Smooth muscle cell of the brain vasculature (primary cell): ENCODE results near the gene FCN1.

Experiments used
- DNase-seq: peaks from one replicate; pipeline ENCODE4 v3.0.0-alpha.2; 2012; ENCODE audit warnings: low read depth, low spot score

FCN1 gene

DNA sequence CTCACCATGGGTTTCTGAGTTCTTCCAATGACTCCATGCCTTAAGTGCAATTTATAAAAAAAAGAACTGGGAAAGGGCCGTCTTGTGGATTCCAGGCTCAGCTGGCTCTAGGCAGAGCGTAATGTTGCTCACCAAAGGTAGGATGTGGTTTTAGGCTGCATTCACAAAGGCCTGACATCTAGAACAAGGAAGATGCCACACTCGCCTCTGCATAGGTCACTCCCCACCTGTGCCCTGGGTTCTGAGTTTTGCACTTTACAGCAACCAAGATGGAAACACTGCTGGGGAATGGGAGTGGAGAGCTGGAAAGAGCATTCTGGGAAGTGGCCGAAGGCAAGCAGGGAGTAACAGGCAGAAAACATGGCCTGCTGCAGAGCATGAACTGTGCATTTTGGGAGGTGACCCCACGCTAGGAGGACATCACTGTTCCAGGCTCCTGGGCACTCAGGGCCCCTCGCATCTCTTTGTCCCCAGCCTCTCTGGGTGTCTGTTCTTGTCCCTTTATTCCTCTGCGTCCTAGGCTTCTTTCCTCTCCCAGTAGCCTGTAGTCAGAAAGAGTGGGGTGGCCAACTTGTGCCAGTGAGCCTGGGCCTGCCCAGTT, 24.8 kb downstream of the FCN1 start:
- DNase-seq = no peak

DNA sequence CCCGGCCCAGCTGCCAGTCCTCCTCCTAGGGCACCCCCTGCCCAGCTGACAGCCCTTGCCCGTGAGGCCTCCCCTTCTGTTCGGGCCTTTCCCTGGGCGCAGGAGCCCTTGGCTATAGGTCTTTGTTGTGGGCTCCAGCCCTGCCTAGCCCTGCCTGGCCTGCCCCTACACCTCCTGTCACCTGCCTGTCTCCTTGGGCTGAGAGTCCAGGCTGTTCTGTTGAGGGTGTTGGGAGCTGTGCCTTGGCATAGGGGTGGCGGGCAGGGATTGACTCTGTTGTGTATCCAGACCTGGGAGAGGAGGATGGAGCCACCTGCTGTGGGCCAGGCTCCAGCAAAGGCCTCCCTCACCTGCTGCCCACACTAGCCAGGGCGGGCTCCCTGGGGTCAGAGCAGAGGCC, 25.5 kb downstream of the FCN1 start:
- DNase-seq = no peak

DNA sequence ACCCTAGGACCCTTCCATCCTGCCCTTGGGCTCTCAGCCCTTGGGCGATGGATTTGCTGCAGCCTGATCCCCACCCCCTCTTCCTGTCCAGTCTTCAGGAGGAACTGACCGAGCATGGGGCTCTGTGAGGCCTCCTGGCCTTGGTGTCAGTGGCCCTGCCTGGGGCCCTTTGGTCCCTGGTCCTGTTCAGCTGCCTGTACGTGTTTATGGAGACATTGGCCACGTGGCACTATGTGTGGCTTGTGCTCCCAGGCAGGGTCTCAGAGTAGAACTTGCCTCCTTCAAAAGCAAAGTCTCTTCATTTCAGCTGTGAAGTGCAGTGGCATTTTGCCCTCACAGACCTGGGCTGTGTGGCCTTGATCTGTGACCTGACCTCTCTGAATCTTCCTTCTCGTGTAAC, 26.0 kb downstream of the FCN1 start:
- DNase-seq = no peak

DNA sequence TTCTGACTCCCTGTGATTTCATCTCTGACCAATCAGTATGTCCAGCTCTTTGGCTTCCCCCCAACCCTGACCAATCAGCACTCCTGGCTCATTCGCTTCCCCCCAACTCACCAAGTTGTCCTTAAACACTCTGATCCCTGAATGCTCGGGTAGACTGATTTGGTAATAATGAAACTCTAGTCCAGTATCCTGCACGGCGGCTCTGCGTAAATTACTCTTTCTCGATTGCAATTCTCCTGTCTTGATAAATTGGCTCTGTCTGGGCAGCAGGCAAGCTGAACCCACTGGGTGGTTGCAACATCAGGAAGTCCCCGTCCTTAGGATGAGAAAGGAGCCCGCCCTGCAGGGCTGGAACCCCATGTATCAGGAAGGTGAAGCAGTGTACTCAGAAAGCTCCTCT, 26.7 kb downstream of the FCN1 start:
- no peak for DNase-seq

DNA sequence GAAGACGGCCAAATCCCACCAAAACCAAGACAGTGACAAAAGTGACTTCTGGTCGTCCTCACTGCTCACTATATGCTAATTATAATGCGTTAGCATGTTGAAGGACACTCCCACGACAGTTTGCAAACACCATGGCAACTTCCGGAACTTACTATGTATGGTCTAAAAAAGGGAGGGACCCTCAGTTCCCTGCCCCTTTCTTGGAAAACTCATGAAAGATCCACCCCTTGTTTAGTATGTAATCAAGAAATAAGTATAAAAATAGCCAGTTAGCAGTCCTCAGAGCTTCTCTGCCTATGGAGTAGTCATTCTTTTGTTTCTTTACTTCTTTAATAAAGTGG, 27.6 kb downstream of the FCN1 start:
- DNase-seq = no peak

DNA sequence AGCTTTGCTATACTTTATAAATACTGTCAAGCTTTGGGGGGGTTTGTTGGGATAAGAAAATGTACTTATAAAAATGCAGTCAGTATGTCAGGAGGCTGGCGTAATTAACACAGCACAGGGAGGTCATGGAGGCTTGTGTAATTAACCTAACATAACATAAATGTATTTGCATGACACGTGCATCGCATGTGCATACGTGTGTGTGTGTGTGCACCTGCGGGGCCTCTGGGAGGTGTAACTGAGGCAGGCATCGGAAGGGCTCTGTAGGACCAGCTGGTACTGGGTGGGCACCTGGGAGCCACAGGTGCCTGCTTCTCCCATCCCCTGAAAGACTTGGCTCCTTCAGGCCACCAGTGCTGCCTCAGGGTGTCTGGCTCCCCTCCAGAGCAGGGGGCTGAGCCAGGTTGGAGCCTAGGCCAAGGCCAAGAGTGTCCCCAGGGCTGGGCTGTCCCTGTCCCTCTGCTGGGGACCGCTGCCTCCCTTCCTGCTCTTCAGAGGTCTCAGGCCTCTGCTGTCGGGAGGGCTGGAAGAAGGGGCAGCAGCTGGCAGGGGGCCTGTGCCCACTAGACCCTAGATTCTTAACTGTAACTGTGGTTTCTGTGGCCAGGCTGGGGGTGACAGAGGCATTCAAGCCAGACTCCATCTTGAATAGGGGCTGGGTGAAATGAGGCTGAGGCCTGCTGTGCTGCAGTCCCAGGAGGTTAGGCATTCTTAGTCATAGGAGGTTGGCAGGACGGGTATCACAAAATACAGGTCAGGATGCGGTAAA, 28.1 kb downstream of the FCN1 start:
- no peak for DNase-seq

DNA sequence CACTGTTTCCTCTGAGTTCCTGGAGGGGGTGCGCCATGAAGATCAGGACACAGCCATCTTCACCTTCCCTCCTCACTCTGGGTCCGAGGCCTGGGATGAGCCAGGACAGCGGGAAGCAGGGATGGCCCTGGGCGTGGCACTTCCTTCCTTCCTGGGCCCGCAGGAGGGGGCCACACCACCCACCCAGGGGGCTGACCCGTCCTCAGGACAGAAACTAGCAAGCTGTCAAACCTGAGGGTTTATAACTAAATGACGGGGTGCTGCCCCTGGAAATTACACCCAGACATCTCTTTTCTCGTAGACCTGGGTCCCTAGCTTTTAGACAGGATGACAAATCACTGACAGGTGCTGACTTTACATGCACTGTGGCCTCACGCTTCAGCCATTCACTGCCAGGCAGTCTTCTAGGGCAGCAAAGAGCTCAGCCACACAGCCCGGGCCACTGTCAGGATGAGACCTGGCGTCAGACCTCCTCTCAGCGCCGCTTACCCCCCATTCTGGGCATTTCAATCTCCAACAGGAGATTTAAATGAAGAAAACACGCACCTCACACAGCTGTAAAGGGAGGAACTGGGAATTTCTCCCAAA, 29.0 kb downstream of the FCN1 start:
- DNase-seq = no peak

DNA sequence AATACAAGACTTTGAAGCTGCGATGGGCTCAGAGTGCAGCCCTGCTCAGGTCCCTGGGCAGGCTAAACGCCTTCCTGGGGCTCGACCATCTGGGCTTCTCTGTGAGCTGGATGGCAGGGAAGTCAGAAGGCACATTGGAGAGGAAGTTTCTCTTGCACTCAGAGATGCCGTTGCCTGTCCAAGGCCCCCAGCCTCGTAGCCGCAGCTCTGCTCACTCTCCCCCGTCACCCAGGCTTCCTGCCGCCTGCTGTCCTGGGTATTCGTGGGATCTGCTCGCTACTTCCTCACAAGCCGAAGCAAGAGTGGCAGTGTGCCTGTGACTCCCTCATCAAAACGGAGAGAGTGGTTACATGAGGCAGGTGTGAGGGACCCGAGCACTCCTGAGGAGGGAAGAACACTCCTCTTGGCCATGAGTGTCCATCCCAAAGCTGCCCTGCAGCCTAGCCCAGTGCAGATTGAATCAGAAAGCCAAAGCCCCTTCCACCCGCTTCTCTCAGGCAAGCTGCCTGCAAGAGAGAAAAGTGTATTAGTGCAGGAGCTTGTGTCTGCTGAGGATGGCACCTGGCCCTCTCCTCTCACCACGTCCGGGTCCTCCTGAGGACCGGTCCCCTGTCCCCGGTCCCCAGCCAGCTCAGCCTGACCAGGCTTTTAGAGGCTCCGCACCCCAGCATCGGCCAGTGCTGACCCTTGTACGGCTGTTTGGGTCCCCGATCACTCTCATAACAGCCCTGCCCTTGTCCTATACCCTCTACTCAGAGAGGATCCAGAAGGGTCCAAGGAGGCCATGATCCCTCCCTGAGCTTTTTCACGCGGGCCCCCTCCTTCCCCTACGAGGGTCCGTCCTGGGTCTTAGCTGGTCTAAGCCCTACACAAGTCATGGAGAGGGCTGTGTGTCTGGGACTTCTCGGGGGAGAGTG, 29.8 kb downstream of the FCN1 start:
- no peak for DNase-seq

DNA sequence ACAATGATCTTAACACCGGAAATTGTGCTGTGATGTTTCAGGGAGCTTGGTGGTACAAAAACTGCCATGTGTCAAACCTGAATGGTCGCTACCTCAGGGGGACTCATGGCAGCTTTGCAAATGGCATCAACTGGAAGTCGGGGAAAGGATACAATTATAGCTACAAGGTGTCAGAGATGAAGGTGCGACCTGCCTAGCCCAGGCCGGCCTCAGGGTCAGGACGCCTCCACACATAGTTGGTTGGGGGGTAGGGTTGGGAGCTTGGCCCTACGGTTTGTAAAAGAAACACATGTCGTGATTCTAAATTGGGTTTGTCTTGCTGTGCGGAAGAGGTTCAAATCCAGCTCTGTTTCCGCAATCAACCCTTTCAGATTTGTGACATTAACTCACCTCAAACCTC, 30.5 kb downstream of the FCN1 start:
- no peak for DNase-seq

DNA sequence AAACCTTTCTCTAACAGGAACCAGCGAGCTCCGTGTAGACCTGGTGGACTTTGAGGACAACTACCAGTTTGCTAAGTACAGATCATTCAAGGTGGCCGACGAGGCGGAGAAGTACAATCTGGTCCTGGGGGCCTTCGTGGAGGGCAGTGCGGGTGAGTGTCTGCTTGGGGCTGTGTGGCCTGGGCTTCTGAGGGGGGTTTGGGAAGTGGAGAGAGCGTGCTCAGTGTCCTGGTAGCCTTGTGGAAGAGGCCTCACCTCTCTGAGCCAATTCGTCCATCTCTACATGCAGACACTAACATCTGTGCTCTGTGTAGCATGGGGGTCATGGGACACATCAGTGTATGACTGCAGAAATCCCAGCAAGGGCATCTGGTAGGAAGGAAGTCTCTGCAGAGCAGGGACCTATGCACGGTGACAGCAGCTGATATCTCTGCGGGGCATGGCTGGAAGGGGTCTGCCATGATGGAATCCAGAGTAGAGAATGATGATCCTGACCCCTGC, 31.2 kb downstream of the FCN1 start:
- DNase-seq = no peak

DNA sequence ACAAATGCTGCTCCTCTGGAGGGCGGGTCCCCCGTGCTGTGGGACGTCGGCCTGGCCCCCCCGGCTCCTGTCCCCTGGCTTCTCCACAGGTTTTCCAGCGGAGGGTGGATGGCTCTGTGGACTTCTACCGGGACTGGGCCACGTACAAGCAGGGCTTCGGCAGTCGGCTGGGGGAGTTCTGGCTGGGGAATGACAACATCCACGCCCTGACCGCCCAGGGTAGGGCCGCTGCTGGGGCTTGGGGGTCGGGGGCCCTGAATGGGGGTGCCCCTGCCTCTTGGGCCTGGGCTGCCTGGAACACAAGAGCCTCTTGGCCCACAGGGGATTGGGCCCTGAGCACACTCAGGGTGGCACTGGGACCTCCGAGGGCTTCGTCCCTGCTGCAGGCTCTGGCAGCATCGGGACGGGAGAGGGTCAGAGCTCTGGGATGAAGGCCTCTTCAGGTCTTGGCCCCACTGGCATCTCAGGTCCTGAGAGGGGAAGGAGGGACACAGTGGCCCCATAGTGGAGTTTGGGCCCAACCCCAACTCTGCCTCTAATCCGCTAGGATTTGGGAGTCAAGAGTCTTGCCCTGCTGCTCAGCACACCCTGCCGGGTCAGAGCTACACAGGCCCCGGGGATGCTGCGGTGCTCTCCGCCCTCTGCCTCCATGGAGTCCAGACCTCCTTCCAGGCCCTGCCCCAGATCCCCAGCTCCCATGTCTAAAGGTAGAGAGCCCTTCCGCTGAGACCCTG, 31.9 kb downstream of the FCN1 start:
- DNase-seq = no peak

DNA sequence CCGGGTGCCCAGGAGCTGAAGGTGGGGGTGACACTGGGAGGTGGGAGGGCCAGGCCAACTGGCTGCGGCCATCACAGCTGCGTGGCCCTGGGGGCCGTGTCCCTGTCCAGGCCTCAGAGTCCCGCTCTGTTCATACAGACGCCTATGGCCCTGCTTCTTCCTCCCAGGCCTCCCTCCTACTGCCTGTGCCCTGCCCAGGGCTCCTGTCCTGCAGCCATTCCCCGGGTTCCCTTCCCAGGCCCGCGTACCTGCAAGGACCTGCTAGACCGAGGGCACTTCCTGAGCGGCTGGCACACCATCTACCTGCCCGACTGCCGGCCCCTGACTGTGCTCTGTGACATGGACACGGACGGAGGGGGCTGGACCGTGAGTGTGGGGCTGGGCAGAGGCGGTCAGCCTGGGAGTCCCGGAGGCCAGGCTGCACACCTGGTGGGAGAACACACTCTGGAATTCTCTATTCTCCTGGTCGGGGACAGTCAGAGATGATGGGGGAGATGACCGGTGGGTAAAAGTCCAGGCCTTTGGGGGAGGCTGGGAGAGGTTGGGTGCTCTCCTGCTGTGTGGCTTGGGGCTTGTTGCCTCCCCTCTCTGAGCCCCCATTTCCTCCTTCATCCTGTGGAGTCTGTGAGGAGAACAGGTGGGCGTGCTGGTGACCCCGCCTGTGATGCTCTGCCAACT, 32.6 kb downstream of the FCN1 start:
- DNase-seq = no peak

DNA sequence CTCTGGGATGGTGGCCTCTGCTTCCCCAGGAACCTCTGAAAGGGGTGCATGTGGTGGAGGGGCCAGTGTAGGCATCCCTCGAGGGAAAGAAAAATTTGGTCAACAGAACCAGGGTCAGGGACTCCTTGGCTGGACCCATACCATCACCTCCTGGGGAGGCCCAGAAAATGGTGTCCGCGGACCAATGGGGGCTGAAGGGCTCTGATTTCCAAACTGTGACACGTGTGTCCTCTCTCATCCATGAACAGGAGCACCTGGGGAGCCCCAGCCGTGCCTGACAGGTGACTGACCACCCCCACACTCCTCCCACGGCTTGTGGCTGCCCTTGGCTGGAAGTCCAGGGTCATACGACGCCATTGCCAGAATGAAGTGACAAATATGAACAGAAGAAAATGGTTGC, 33.2 kb downstream of the FCN1 start:
- no peak for DNase-seq

DNA sequence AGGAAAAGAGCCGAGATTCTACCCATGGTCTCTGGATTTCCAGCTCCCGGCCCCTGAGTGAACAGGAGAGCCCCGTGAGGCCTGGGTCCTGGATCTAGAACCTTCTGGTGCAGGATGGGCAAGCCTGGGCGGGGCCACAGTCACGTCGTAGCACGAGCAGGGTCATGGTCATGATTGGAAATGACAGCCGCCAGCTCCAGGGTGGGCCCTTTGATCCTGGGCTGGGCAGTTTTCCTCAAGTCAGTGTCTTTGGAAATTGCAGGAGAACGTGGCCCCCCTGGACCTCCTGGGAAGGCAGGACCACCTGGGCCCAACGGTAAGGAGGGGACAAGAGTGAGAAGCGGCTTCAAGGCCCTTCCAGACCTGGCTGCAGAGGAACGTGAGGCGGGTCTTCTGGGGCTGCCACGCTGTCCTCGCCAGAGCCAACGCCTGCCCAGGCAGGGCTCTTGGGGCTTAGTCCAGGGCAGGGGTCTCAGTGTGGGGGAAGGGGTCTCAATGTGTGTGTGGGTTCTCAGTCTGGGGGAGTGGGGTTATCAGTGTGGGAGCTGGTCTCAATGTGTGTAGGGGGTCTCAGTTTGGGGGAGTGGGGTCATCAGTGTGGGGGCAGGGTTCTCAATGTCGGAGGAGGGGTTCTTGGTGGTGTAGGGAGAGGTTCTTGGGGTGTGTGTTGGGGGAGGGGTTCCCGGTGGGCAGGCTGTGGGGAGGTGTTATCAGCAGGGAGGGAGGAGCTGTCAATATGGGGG, 34.5 kb downstream of the FCN1 start:
- DNase-seq = no peak

DNA sequence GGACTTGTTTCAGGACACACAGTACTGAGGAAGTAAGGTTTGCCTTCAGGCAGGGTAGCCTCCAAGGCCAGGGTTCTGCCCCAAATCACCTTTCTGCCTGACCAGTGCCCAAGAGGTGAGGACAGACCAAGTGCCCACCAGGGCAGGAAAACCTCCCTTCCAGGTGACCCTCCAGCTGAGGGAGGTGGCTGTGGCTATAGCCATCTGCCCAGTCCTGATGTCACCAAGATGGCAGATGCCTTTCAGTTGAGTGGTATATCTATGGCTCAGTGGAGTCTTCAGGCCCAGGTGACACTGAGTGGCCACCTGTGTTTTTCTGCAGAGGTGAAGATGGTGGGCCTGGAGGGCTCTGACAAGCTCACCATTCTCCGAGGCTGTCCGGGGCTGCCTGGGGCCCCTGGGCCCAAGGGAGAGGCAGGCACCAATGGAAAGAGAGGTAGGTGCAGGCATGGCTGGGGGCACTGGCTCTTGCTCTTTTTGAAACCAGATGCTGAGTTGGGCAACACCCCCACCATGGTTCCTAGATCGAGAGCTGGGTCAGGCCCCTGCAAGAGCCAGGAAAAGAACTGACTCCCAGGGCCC, 35.4 kb downstream of the FCN1 start:
- no peak for DNase-seq

DNA sequence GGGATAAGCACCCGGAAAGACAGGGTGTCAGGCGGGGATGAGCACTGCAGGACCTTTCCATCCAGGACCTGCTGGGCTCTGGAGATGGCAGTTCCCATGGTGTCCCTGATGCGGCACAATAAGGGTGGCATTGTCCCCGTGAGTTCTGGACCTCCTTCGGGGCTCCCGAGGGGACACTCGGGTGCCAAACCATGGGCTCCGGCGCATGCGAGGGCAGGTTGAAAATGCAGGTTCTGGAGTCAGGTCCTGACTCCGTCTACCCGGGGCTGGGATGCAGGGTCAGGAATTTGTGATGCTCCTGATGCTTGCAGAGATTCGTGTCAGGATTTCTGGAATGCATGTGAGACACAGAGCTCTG, 36.4 kb downstream of the FCN1 start:
- no peak for DNase-seq

DNA sequence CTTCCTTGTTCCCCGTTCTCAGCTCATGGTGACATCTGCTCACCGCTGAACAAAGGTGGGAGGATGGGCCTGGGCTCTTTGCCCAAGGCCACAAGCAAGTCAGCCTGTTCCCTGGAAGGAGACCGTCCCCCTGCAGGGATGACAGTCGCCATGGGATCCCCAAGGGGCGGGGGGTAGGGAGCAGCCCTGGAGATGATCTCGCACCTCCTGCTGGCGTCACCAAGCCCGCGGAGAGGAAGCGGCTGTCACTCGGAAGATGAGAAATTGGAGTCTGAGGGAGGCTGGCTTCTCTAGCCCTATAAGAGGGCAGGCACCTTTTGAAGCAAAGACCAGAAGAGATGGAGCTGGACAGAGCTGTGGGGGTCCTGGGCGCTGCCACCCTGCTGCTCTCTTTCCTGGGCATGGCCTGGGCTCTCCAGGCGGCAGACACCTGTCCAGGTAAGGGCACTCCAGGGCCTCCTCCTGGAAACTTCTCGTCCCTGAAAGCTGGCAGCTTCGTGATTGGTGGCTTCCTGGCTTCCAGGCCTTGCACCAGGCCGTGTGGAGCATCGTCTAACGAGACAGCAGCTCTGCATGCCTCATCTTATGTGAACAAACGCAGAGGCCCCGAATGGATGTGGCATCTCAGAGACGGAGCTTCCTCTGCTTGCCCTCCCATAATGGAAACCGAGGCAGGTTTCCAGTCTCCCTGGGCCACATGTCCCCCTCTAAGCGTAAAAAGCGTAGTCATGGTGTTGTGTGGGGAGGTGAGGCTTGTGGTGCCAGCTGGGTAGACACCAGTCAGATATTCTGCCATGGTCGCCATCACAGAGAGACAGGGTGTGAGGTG, 37.0 kb downstream of the FCN1 start, which contains the start of gene FCN2:
TSS of gene FCN2 (plus strand) at position 327 of the 829 bp plus-strand sequence. CDS start at position 339, 12 bp downstream.
- DNase-seq = no peak

DNA sequence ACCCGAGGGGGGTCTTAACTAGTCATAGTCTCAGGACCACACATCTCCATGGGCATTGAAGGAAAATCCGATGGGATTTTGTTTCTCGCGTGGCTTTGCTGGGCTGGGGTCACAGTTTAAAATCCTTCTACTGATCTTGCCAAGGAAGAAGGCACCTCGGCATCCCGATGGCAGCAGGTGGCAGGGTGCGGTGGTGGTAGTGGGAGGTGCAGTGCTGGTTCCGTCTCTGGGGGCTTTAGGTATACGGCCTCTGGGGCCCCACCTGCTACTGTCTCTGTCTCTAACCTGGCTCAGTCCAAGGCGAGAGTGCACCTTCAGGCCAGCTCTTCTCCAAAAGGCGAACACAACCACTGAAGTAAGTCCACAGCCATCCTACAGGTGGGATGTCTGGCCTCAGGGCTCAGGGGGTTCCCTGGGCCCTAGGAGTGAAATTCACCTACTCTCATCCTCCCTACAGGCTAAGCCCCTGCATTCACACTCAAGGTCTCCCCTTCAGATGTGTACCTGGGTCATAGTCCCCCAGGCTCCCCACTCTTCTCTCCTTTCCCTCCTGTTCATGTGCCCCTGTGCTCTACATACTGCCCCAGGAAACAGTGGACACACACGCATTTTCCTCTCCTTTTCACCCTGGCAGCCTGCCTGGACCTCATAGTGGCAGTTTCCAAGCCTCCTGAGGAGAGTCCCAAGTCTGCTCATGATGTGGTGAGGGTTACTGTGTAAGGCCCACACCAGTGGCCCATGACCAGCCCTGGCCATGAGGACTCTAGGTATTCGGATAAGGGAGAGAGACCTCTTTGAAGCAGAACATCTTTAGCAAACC, 37.8 kb downstream of the FCN1 start:
- DNase-seq = no peak
